Measurements from ENCODE around the gene HNRNPH2.
A peak's percentile ranks its signal among the peaks of the same experiment; 100 is the strongest.

Gene HNRNPH2

GRCh38 chrX:101385026-101385684 lies 22.9 kb upstream of the HNRNPH2 start:
- H3K4me3 ChIP-seq (ENCODE audit: low read length) = no peak overlapping the region
- H3K9me3 ChIP-seq (ENCODE audit: insufficient read depth, low read depth, low read length) = no peaks in the 10 kb centered on the region
- no peak overlapping the region for H3K27ac ChIP-seq (ENCODE audit: low read length)
- H3K27me3 ChIP-seq (ENCODE audit: insufficient read depth, low read length) = no peaks in the 10 kb centered on the region
- no peaks in the 10 kb centered on the region for H3K36me3 ChIP-seq (ENCODE audit: insufficient read depth, low read depth, low read length)
- H3K4me1 ChIP-seq (ENCODE audit: insufficient read depth, low read length) = no peaks in the 10 kb centered on the region
- H3K9ac ChIP-seq (ENCODE audit: low read depth, low read length) = no peak overlapping the region

- Histone ChIP-seq H3K27me3 (ENCODE audit: insufficient read depth, low read length) (no peaks in the 10 kb centered on the region), H3K27ac (ENCODE audit: low read length) (no peak within 1 kb of the TSS), H3K36me3 (ENCODE audit: insufficient read depth, low read depth, low read length) (no peaks in the 10 kb centered on the region)
Observed at GRCh38 chrX:101385795-101386541, 22.1 kb upstream of the HNRNPH2 start, which contains the start of gene BTK. BTK (minus strand) TSS chrX:101386191; CDS start chrX:101375284, 10,907 bp downstream.

GRCh38 chrX:101386542-101386885 lies 21.5 kb upstream of the HNRNPH2 start:
- Histone ChIP-seq H3K27me3 (ENCODE audit: insufficient read depth, low read length) (no peaks in the 10 kb centered on the region), H3K27ac (ENCODE audit: low read length) (no peak overlapping the region), H3K36me3 (ENCODE audit: insufficient read depth, low read depth, low read length) (peaks cover 4% of the 10 kb centered on the region), H3K4me1 (ENCODE audit: insufficient read depth, low read length) (no peaks in the 10 kb centered on the region), H3K9ac (ENCODE audit: low read depth, low read length) (no peak overlapping the region), H3K4me3 (ENCODE audit: low read length) (no peak overlapping the region), H3K9me3 (ENCODE audit: insufficient read depth, low read depth, low read length) (no peaks in the 10 kb centered on the region)

More at GRCh38 chrX:101385795-101386541, 22.1 kb upstream of the HNRNPH2 start, which contains the start of gene BTK:
- H3K4me3 ChIP-seq (ENCODE audit: low read length) = no peak within 1 kb of the TSS
- H3K4me1 ChIP-seq (ENCODE audit: insufficient read depth, low read length) = no peaks in the 10 kb centered on the region
- no peak within 1 kb of the TSS for H3K9ac ChIP-seq (ENCODE audit: low read depth, low read length)
- no peaks in the 10 kb centered on the region for H3K9me3 ChIP-seq (ENCODE audit: insufficient read depth, low read depth, low read length)

- H3K4me1 ChIP-seq (ENCODE audit: insufficient read depth, low read length) = no peaks in the 10 kb centered on the region; the same call in 1 of the 2 replicates
- no peaks in the 10 kb centered on the region for H3K27me3 ChIP-seq (ENCODE audit: insufficient read depth, low read length)
- no peak overlapping the region for H3K9ac ChIP-seq (ENCODE audit: low read depth, low read length)
- peaks cover 24% of the 10 kb centered on the region for H3K36me3 ChIP-seq (ENCODE audit: insufficient read depth, low read depth, low read length)
- H3K4me3 ChIP-seq (ENCODE audit: low read length) = no peak overlapping the region
- H3K9me3 ChIP-seq (ENCODE audit: insufficient read depth, low read depth, low read length) = no peaks in the 10 kb centered on the region
- H3K27ac ChIP-seq (ENCODE audit: low read length) = no peak overlapping the region
Observed at GRCh38 chrX:101388604-101389003, 19.4 kb upstream of the HNRNPH2 start.

- Histone ChIP-seq H3K4me1 (ENCODE audit: insufficient read depth, low read length) (no peaks in the 10 kb centered on the region; the same call in 1 of the 2 replicates), H3K9ac (ENCODE audit: low read depth, low read length) (peak within 1 kb of the TSS; percentile 100), H3K27me3 (ENCODE audit: insufficient read depth, low read length) (no peaks in the 10 kb centered on the region), H3K4me3 (ENCODE audit: low read length) (peak within 1 kb of the TSS; percentile 96), H3K9me3 (ENCODE audit: insufficient read depth, low read depth, low read length) (no peaks in the 10 kb centered on the region), H3K36me3 (ENCODE audit: insufficient read depth, low read depth, low read length) (peaks cover 45% of the 10 kb centered on the region), H3K27ac (ENCODE audit: low read length) (peak within 1 kb of the TSS; percentile 61)
Observed at GRCh38 chrX:101390664-101391525, 17.1 kb upstream of the HNRNPH2 start, which contains the start of gene RPL36A. RPL36A (plus strand) TSS chrX:101391011; CDS start chrX:101391044, 33 bp downstream.

- Histone ChIP-seq H3K27ac (ENCODE audit: low read length) (no peak overlapping the region), H3K36me3 (ENCODE audit: insufficient read depth, low read depth, low read length) (peaks cover 47% of the 10 kb centered on the region), H3K4me1 (ENCODE audit: insufficient read depth, low read length) (no peaks in the 10 kb centered on the region; the same call in 1 of the 2 replicates), H3K9me3 (ENCODE audit: insufficient read depth, low read depth, low read length) (no peaks in the 10 kb centered on the region), H3K27me3 (ENCODE audit: insufficient read depth, low read length) (no peaks in the 10 kb centered on the region), H3K9ac (ENCODE audit: low read depth, low read length) (peak overlapping the region; percentile 100), H3K4me3 (ENCODE audit: low read length) (peak overlapping the region; percentile 96)
Observed at GRCh38 chrX:101391831-101392230, 16.2 kb upstream of the HNRNPH2 start.

GRCh38 chrX:101393530-101394305 lies 14.3 kb upstream of the HNRNPH2 start:
- Histone ChIP-seq H3K4me1 (ENCODE audit: insufficient read depth, low read length) (no peaks in the 10 kb centered on the region; the same call in 1 of the 2 replicates), H3K4me3 (ENCODE audit: low read length) (no peak overlapping the region; the same call in 1 of the 2 replicates), H3K27ac (ENCODE audit: low read length) (no peak overlapping the region), H3K9me3 (ENCODE audit: insufficient read depth, low read depth, low read length) (no peaks in the 10 kb centered on the region), H3K27me3 (ENCODE audit: insufficient read depth, low read length) (no peaks in the 10 kb centered on the region), H3K9ac (ENCODE audit: low read depth, low read length) (peak overlapping the region; percentile 41; the same call in 1 of the 2 replicates), H3K36me3 (ENCODE audit: insufficient read depth, low read depth, low read length) (peaks cover 47% of the 10 kb centered on the region)

GRCh38 chrX:101394372-101394771 lies 13.7 kb upstream of the HNRNPH2 start:
- Histone ChIP-seq H3K36me3 (ENCODE audit: insufficient read depth, low read depth, low read length) (peaks cover 47% of the 10 kb centered on the region), H3K9me3 (ENCODE audit: insufficient read depth, low read depth, low read length) (no peaks in the 10 kb centered on the region), H3K9ac (ENCODE audit: low read depth, low read length) (no peak overlapping the region), H3K27me3 (ENCODE audit: insufficient read depth, low read length) (no peaks in the 10 kb centered on the region), H3K4me1 (ENCODE audit: insufficient read depth, low read length) (no peaks in the 10 kb centered on the region; the same call in 1 of the 2 replicates), H3K27ac (ENCODE audit: low read length) (no peak overlapping the region), H3K4me3 (ENCODE audit: low read length) (no peak overlapping the region)

- Histone ChIP-seq H3K9me3 (ENCODE audit: insufficient read depth, low read depth, low read length) (no peaks in the 10 kb centered on the region), H3K27ac (ENCODE audit: low read length) (no peak overlapping the region), H3K36me3 (ENCODE audit: insufficient read depth, low read depth, low read length) (peaks cover 58% of the 10 kb centered on the region)
Observed at GRCh38 chrX:101395789-101396188, 12.2 kb upstream of the HNRNPH2 start.

GRCh38 chrX:101397779-101398178 lies 10.2 kb upstream of the HNRNPH2 start:
- H3K4me1 ChIP-seq (ENCODE audit: insufficient read depth, low read length) = no peaks in the 10 kb centered on the region
- H3K36me3 ChIP-seq (ENCODE audit: insufficient read depth, low read depth, low read length) = peaks cover 61% of the 10 kb centered on the region
- H3K27ac ChIP-seq (ENCODE audit: low read length) = no peak overlapping the region
- H3K4me3 ChIP-seq (ENCODE audit: low read length) = no peak overlapping the region
- H3K27me3 ChIP-seq (ENCODE audit: insufficient read depth, low read length) = no peaks in the 10 kb centered on the region
- H3K9me3 ChIP-seq (ENCODE audit: insufficient read depth, low read depth, low read length) = no peaks in the 10 kb centered on the region
- no peak overlapping the region for H3K9ac ChIP-seq (ENCODE audit: low read depth, low read length)

More at GRCh38 chrX:101395789-101396188, 12.2 kb upstream of the HNRNPH2 start:
- no peaks in the 10 kb centered on the region; the same call in 1 of the 2 replicates for H3K4me1 ChIP-seq (ENCODE audit: insufficient read depth, low read length)
- H3K27me3 ChIP-seq (ENCODE audit: insufficient read depth, low read length) = no peaks in the 10 kb centered on the region
- no peak overlapping the region for H3K9ac ChIP-seq (ENCODE audit: low read depth, low read length)
- no peak overlapping the region for H3K4me3 ChIP-seq (ENCODE audit: low read length)

GRCh38 chrX:101398694-101399093 lies 9.3 kb upstream of the HNRNPH2 start:
- no peaks in the 10 kb centered on the region for H3K27me3 ChIP-seq (ENCODE audit: insufficient read depth, low read length)
- H3K4me3 ChIP-seq (ENCODE audit: low read length) = no peak overlapping the region
- no peak overlapping the region for H3K27ac ChIP-seq (ENCODE audit: low read length)
- H3K9ac ChIP-seq (ENCODE audit: low read depth, low read length) = no peak overlapping the region
- H3K9me3 ChIP-seq (ENCODE audit: insufficient read depth, low read depth, low read length) = no peaks in the 10 kb centered on the region
- H3K4me1 ChIP-seq (ENCODE audit: insufficient read depth, low read length) = no peaks in the 10 kb centered on the region
- peaks cover 58% of the 10 kb centered on the region for H3K36me3 ChIP-seq (ENCODE audit: insufficient read depth, low read depth, low read length)
